Osteoblast (primary cell): ENCODE measurements around the gene ATIC. TPM values are rescaled to one million over a fixed set of nuclear protein-coding genes. Genes with fewer than 3 reads are reported as not detected.

Experiments used
- DNase-seq: peaks from one replicate; pipeline ENCODE4 v3.0.0; 2011; ENCODE audit warnings: low spot score, mixed read lengths; ENCODE audit not compliant: insufficient read length; ENCODE audit errors: missing footprints
- H2AFZ ChIP-seq: 2 replicates; pipeline ENCODE4 v1.6.0; 2011; ENCODE audit warnings: mild to moderate bottlenecking, low read length
- H3K27ac ChIP-seq: 2 replicates; pipeline ENCODE4 v1.5.1; 2011; ENCODE audit warnings: mild to moderate bottlenecking, low read depth, low read length, moderate library complexity
- H3K27me3 ChIP-seq: 2 replicates; pipeline ENCODE4 v1.6.0; 2012; ENCODE audit warnings: mild to moderate bottlenecking, control low read depth, inconsistent platforms, low read length, moderate library complexity; ENCODE audit not compliant: insufficient read depth
- H3K36me3 ChIP-seq: 2 replicates; pipeline ENCODE4 v1.5.1; 2011; ENCODE audit warnings: mild to moderate bottlenecking, low read length, control low read depth, moderate library complexity; ENCODE audit not compliant: insufficient read depth
- H3K4me1 ChIP-seq: 2 replicates; pipeline ENCODE4 v1.5.1; 2011; ENCODE audit warnings: mild to moderate bottlenecking, low read length, control low read depth, moderate library complexity; ENCODE audit not compliant: insufficient read depth
- H3K4me2 ChIP-seq: 2 replicates; pipeline ENCODE4 v1.6.0; 2011; ENCODE audit warnings: mild to moderate bottlenecking, low read length; ENCODE audit not compliant: insufficient read depth
- H3K4me3 ChIP-seq: fragments of 200-600 bp; sonication (generic); 3 replicates; pipeline ENCODE4 v1.5.1; 2012; ENCODE audit warnings: mild to moderate bottlenecking, low read length, inconsistent platforms; ENCODE audit not compliant: insufficient read depth
- H3K79me2 ChIP-seq: 2 replicates; pipeline ENCODE4 v1.6.0; 2012; ENCODE audit warnings: mild to moderate bottlenecking, low read length, control low read depth, inconsistent platforms; ENCODE audit not compliant: insufficient read depth
- H3K9me3 ChIP-seq: 2 replicates; pipeline ENCODE4 v1.5.1; 2011; ENCODE audit warnings: low read depth, low read length, control low read depth
- H4K20me1 ChIP-seq: 2 replicates; pipeline ENCODE4 v1.6.0; 2012; ENCODE audit warnings: mild to moderate bottlenecking, low read length, control low read depth; ENCODE audit not compliant: insufficient read depth
- total RNA-seq: library from RNA; depleted of rRNA; stranded (reverse); fragments of >200 nt; gene quantifications from 2 replicates; pipeline ENCODE4 v1.2.3, GENCODE V29; 2012
- TF ChIP-seq, protein P1 (sequence below): IDR thresholded peaks from 2 replicates; pipeline ENCODE4 v1.5.1; 2011; ENCODE audit warnings: mild to moderate bottlenecking, low read depth, low read length, moderate library complexity; ENCODE audit errors: extremely low read depth

ATIC gene
- total RNA-seq, 1 donor: 17.7 TPM

DNA sequence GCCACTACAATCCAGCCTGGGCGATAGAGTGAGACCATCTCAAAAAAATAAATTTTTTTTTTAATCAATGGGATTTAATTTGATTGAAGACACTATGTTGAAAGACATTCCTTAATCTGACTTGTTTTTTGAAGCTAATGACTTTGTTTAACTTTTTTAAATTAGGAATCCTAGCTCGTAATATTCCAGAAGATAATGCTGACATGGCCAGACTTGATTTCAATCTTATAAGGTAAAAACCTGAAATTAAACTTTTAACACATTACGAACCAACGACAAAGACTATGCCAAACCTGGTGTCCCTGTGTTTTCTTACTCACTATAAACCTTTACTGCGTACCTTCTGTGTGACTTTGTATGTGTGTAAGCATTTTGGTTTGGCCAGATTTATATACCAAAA lies 7.6 kb downstream of the ATIC start:
- Histone ChIP-seq H3K27me3 (no peaks in the 10 kb centered on the region), H3K4me1 (peaks cover 8% of the 10 kb centered on the region), H3K36me3 (peaks cover 46% of the 10 kb centered on the region), H3K4me2 (no peak overlapping the region), H2AFZ (no peak overlapping the region), H3K4me3 (no peak overlapping the region), H3K79me2 (peaks cover 50% of the 10 kb centered on the region), H4K20me1 (no peaks in the 10 kb centered on the region), H3K27ac (no peak overlapping the region), H3K9me3 (no peaks in the 10 kb centered on the region)
- DNase-seq: peak; percentile 22
- TF ChIP-seq, protein P1, sequence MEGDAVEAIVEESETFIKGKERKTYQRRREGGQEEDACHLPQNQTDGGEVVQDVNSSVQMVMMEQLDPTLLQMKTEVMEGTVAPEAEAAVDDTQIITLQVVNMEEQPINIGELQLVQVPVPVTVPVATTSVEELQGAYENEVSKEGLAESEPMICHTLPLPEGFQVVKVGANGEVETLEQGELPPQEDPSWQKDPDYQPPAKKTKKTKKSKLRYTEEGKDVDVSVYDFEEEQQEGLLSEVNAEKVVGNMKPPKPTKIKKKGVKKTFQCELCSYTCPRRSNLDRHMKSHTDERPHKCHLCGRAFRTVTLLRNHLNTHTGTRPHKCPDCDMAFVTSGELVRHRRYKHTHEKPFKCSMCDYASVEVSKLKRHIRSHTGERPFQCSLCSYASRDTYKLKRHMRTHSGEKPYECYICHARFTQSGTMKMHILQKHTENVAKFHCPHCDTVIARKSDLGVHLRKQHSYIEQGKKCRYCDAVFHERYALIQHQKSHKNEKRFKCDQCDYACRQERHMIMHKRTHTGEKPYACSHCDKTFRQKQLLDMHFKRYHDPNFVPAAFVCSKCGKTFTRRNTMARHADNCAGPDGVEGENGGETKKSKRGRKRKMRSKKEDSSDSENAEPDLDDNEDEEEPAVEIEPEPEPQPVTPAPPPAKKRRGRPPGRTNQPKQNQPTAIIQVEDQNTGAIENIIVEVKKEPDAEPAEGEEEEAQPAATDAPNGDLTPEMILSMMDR: no peak

DNA sequence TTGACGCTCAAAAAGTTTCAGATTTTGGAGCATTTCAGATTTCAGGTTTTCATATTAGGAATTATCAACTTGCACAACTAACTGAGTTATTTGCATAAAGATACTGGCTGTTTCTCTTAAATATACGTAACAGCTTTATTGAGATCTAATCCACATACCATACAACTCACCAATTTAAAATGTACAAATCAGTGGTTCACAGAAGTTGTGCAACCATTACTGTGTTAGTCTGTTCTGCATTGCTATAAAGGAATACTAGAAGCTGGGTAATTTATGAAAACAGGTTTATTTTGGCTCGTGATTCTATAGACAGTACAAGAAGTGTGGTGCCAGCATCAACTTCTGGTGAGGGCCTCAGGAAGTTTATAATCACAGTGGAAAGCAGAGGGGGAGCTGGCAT lies 8.2 kb downstream of the ATIC start:
- Histone ChIP-seq H3K36me3 (peaks cover 46% of the 10 kb centered on the region), H4K20me1 (peaks cover 3% of the 10 kb centered on the region), H2AFZ (no peak overlapping the region), H3K9me3 (no peaks in the 10 kb centered on the region), H3K4me2 (no peak overlapping the region), H3K4me1 (peaks cover 8% of the 10 kb centered on the region), H3K27me3 (no peaks in the 10 kb centered on the region), H3K4me3 (no peak overlapping the region), H3K27ac (no peak overlapping the region), H3K79me2 (peaks cover 50% of the 10 kb centered on the region)
- TF ChIP-seq, protein P1: no peak
- DNase-seq: no peak

- TF ChIP-seq, protein P1: no peak
- Histone ChIP-seq H3K79me2 (peaks cover 47% of the 10 kb centered on the region), H4K20me1 (peaks cover 3% of the 10 kb centered on the region), H3K27ac (peak overlapping the region; percentile 4), H3K4me2 (no peak overlapping the region), H3K36me3 (peaks cover 50% of the 10 kb centered on the region), H3K4me1 (peaks cover 8% of the 10 kb centered on the region), H3K27me3 (no peaks in the 10 kb centered on the region), H3K9me3 (no peaks in the 10 kb centered on the region), H2AFZ (no peak overlapping the region), H3K4me3 (no peak overlapping the region)
- DNase-seq: no peak
Observed at GRCh38 chr2:215320679-215321078, 8.8 kb downstream of the ATIC start.

DNA sequence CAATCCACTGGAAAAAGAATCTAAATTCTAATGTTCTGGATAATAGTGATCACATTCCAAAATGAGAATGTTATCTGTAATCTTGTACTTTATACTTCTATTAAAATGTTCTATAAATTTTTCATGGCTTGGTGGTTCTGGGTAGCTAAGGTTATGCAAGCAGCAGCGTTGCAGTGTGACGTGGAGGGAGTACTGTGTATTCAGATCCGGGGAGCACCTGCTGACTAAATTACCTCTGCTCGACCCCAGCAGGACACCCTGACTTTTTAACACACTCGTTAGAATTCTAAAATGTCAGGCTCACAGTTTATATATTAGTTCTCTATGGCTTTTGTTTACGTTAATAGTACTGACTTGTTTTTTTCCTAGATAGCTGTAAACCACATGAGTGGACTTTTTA lies 13.0 kb downstream of the ATIC start:
- Histone ChIP-seq H2AFZ (no peak overlapping the region), H4K20me1 (peaks cover 9% of the 10 kb centered on the region), H3K4me3 (no peak overlapping the region), H3K4me1 (peaks cover 18% of the 10 kb centered on the region), H3K36me3 (peaks cover 62% of the 10 kb centered on the region), H3K4me2 (no peak overlapping the region), H3K79me2 (peaks cover 66% of the 10 kb centered on the region), H3K27me3 (no peaks in the 10 kb centered on the region), H3K9me3 (no peaks in the 10 kb centered on the region), H3K27ac (no peak overlapping the region)
- TF ChIP-seq, protein P1: no peak
- peak; percentile 54 for DNase-seq
